ENCODE measurements around the gene FOXP4. TPM values are rescaled to one million over a fixed set of nuclear protein-coding genes. Genes with fewer than 3 reads are reported as not detected.

FOXP4 gene
- polyA plus RNA-seq, 3 donors = 20.8 to 27.0 (median 24.1) TPM

- no peak for DNase-seq (ENCODE audit: low read depth in 3 of 3, low spot score in 2 of 3)
Observed at GRCh38 chr6:41641352-41641925, 95.3 kb downstream of the FOXP4 start.

- DNase-seq (ENCODE audit: low read depth in 3 of 3, low spot score in 2 of 3) = no peak
Observed at GRCh38 chr6:41642090-41642959, 96.1 kb downstream of the FOXP4 start.

GRCh38 chr6:41642960-41643898, 97.0 kb downstream of the FOXP4 start:
- DNase-seq (ENCODE audit: low read depth in 3 of 3, low spot score in 2 of 3) = no peak

GRCh38 chr6:41643899-41644269, 97.7 kb downstream of the FOXP4 start:
- no peak for DNase-seq (ENCODE audit: low read depth in 3 of 3, low spot score in 2 of 3)

DNA sequence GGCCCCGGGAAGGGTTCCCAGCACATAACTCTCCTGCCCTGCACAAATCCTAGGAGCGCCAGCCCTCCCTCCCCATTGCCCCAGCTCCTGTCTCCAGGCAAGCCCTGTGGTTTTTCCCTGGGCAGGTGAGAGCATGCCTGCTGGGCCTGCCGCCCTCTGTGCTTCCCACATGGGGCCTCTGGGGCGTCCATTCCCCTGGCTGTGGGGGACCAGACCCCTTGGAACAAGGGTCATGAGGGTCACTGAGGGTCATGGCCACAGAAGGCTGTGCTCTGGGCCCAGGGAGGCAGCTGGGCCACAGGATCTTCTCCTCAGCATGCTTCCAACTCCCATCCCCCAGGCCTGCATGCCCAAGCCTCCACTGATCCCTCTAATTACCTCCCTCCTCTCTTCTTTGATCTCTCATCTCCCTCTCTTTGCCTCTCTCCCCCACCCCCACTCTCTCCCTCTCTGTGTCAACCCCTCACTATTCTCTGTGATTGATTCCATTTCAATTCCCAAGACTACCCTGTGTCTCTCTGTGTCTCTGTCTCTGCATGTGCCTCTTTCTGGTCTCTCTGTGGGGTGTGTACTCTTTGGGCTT, 98.2 kb downstream of the FOXP4 start:
- DNase-seq (ENCODE audit: low read depth in 3 of 3, low spot score in 2 of 3) = no peak

DNA sequence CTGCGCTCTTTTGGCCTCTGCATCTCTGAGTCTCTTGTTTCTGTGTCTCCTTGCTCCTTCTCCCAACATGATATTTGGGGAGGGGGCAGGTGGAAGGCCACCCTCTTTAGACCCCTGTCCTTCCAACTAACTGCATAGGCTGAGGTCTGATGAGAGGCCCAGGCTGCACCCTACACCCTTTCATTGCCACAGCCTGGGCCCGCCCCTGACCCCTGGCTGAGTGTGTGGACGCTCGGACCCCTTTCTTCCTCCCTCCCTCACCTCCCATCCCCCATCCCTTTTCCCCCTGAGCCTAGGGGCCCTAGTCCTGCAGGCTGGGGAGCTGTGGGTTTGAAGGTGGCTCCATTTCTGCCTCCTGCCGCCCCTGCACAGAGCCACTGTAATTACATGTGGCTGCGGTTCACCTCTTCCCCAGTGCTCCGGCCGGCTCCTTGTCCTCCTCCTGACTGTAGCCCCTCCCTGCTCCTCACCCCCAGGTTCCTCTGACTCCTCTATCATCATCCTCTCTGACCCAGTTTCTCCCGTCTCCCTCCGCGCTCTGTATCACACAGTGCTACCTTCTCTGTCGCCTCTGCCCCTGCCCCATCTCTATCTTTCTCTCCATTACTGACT, 98.9 kb downstream of the FOXP4 start:
- DNase-seq (ENCODE audit: low read depth in 3 of 3, low spot score in 2 of 3) = no peak

DNA sequence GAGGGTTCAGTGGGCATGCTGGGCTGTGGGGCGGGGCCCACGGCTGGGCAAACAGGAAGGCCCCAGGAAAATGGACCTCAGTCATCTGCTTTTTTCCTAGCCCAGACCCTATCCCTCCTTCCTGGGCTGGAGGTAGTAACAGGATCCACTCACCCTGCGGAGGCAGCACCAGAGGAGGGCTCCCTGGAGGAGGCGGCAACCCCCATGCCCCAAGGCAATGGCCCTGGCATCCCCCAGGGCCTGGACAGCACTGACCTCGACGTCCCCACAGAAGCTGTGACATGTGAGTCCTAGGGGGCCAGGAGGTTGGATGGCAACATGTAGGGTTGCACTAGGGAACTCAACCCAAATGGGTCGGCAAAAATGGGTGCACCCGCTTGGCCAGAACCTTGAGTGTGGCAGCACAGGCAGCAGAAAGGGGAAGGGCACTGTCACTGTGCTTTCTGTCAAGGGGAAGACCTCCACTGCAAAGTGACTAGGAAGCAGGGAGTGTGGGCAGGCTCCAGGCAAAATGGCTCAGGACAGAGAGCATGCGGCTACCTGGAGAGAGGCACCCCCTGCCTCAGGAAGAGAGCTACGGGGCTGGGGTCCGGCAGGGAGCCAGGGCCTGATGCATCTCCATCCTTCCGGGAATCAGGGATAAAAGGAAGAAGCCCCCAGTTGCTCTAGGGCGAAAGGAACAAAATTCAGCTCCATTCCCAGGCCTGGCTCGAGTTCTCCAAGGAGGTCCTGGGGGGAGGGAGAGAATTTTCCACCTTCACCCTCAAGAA, 100.0 kb downstream of the FOXP4 start:
- no peak for DNase-seq (ENCODE audit: low read depth in 3 of 3, low spot score in 2 of 3)

DNA sequence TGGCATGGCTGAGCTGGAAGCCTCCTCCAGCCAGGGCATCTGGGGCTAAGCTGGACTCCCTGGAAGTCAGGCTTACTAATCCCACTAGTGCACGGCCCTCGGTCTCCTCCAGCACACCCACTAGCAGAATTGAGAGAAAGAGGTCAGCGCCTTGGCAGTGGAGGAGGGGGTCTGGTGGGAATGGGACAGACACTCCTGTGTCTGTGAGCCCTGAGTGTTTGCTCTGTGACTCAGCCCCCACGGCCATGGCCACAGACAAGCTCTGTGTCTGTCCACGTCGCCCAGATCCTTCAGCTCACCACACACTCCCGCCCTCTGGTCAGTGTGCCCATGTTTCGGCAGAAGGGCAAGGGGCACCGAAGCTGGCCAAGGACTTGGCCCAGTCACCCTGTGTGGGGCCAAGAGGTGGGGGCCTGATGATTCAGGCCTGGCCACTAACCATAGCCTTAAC, 100.9 kb downstream of the FOXP4 start:
- DNase-seq (ENCODE audit: low read depth in 3 of 3, low spot score in 2 of 3) = no peak

DNA sequence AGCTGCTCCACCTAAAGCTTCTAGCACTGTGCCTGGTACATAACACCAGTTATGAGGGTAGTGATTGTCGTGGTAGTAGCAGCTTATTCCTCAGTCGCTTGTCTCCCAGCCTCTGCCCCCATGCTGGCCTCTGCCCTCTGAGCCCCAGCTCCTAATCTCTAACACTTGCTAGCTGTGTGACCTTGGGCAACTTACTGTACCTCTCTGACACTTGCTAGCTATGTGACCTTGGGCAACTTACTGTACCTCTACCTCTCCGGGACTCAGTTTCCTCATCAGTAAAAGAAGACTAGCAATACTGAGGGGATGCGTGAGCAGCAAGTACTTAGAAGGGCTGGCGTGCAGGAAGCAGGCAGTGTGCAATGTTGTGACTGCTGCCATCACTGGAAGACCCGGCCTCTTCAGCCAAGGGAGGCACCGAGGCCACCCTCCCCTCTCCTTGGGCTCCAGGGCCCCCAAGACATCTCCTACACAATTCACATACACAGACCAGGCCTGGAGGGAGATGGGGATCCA, 101.9 kb downstream of the FOXP4 start:
- DNase-seq (ENCODE audit: low read depth in 3 of 3, low spot score in 2 of 3) = no peak

GRCh38 chr6:41648921-41649320, 102.7 kb downstream of the FOXP4 start:
- DNase-seq (ENCODE audit: low read depth in 3 of 3, low spot score in 2 of 3) = no peak

DNA sequence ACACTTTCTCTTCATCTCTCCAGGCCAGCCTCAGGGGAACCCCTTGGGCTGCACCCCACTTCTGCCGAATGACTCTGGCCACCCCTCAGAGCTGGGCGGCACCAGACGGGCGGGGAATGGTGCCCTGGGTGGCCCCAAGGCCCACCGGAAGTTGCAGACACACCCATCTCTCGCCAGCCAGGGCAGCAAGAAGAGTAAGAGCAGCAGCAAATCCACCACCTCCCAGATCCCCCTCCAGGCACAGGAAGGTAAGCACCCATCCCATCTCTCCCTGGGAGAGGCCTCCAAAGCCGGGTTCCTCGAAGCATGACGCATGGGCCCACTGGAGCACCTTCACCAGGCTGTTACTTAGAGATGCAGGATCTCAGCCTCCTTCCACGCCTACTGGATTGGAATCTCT, 103.4 kb downstream of the FOXP4 start:
- no peak for DNase-seq (ENCODE audit: low read depth in 3 of 3, low spot score in 2 of 3)

DNA sequence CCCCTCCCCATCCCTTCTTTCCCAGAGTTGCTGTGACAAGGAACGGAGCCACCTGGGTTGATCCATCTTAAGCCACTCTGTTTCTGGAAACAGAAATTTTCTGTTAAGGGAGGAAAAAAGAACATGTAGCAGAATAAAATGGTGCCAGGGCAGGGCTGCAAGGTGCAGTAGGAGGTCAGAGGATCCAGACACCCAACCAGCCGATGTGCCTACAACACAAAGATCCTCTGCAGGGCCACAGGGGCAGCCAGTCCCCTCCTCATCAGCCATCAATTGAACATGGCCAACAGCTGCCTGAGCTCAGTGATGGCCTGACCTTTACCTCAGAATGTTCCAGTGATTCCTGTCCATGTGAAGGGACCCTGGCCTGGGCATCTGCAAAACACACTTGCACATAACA, 103.9 kb downstream of the FOXP4 start:
- DNase-seq (ENCODE audit: low read depth in 3 of 3, low spot score in 2 of 3) = no peak

GRCh38 chr6:41651246-41651961, 105.2 kb downstream of the FOXP4 start:
- DNase-seq (ENCODE audit: low read depth in 3 of 3, low spot score in 2 of 3) = no peak

Other genes starting within 250 kb of the FOXP4 start
- gene NCR2, start 210.8 kb upstream of the FOXP4 start, polyA plus RNA-seq (ENCODE audit: insufficient read length in 3 of 3) = not detected
- 10 to 100 TPM; 32.0 to 37.5 (median 35.3) TPM for gene MDFI, start 92.1 kb downstream of the FOXP4 start, polyA plus RNA-seq (ENCODE audit: insufficient read length in 3 of 3)
- 1 to 10 TPM; 7.9 to 8.6 (median 8.4) TPM for gene TFEB, start 189.2 kb downstream of the FOXP4 start, polyA plus RNA-seq (ENCODE audit: insufficient read length in 3 of 3)
- gene PGC, start 201.0 kb downstream of the FOXP4 start, polyA plus RNA-seq (ENCODE audit: insufficient read length in 3 of 3) = not detected
- 1 to 10 TPM; 4.2 to 5.0 (median 4.7) TPM for gene FRS3, start 233.5 kb downstream of the FOXP4 start, polyA plus RNA-seq (ENCODE audit: insufficient read length in 3 of 3)
- 1 to 10 TPM; 2.4 to 5.4 (median 4.3) TPM for gene PRICKLE4, start 234.4 kb downstream of the FOXP4 start, polyA plus RNA-seq (ENCODE audit: insufficient read length in 3 of 3)
- gene TOMM6, start 241.3 kb downstream of the FOXP4 start, polyA plus RNA-seq (ENCODE audit: insufficient read length in 3 of 3) = 100 to 1,000 TPM; 234 to 257 (median 243) TPM

Measured in right renal cortex interstitium (tissue), 3 donors.